Glutamatergic neuron (in vitro differentiated cells): Measurements from ENCODE around the gene LY6G6D. TPM values are rescaled to one million over a fixed set of nuclear protein-coding genes. Genes with fewer than 3 reads are reported as not detected.

ENCODE experiments used
- DNase-seq: peaks from one replicate; pipeline ENCODE4 v3.0.0; 2022
- H3K27ac Mint-ChIP-seq: one replicate; pipeline ENCODE4 v1.8.0; 2020; ENCODE audit warnings: mild to moderate bottlenecking, mixed read lengths, inconsistent platforms; ENCODE audit not compliant: unreplicated experiment
- H3K27me3 Mint-ChIP-seq: one replicate; pipeline ENCODE4 v1.8.0; 2020; ENCODE audit warnings: mild to moderate bottlenecking, moderate library complexity, mixed read lengths, inconsistent platforms; ENCODE audit not compliant: unreplicated experiment
- H3K36me3 Mint-ChIP-seq: one replicate; pipeline ENCODE4 v1.8.0; 2020; ENCODE audit warnings: mild to moderate bottlenecking, mixed read lengths, inconsistent platforms; ENCODE audit not compliant: unreplicated experiment
- H3K4me1 Mint-ChIP-seq: one replicate; pipeline ENCODE4 v1.8.0; 2020; ENCODE audit warnings: mild to moderate bottlenecking, low read depth, mixed read lengths, inconsistent platforms; ENCODE audit not compliant: unreplicated experiment
- H3K4me3 Mint-ChIP-seq: one replicate; pipeline ENCODE4 v1.8.0; 2020; ENCODE audit warnings: mild to moderate bottlenecking, mixed read lengths, inconsistent platforms; ENCODE audit not compliant: unreplicated experiment
- H3K9me3 Mint-ChIP-seq: one replicate; pipeline ENCODE4 v1.8.0; 2020; ENCODE audit warnings: mild to moderate bottlenecking, moderate library complexity, mixed read lengths, inconsistent platforms; ENCODE audit not compliant: unreplicated experiment
- CTCF ChIP-seq: fragments of 200-600 bp; sonication (generic); IDR thresholded peaks from one replicate; pipeline ENCODE4 v1.5.0; 2021; ENCODE audit not compliant: partially characterized antibody, unreplicated experiment
- total RNA-seq: library from RNA; stranded (reverse); fragmentation: NEBNext Ultra II Directional; extraction: Animal tissue kit (Norgen Biotek cat#: 25700); gene quantifications from one replicate; pipeline ENCODE4 v1.2.1, GENCODE V29; 2021; ENCODE audit not compliant: unreplicated experiment

The LY6G6D gene
- total RNA-seq, 1 donor from 2014 or later, result not detected

- peaks cover 15% of the 10 kb centered on the region for H3K4me1 Mint-ChIP-seq
These were observed 21.0 kb downstream of the LY6G6D start, which contains the start of gene CLIC1 for GRCh38 chr6:31736021-31736767. TSS of gene CLIC1 (minus strand) at chr6:31736530. CDS start at chr6:31736300, 230 bp downstream.

GRCh38 chr6:31736768-31737314, 21.7 kb downstream of the LY6G6D start:
- peaks cover 15% of the 10 kb centered on the region for H3K4me1 Mint-ChIP-seq
- no peak for DNase-seq

More at GRCh38 chr6:31736021-31736767, 21.0 kb downstream of the LY6G6D start, which contains the start of gene CLIC1:
- Mint-ChIP-seq H3K27me3 (peaks cover 15% of the 10 kb centered on the region), H3K9me3 (peaks cover 21% of the 10 kb centered on the region), H3K36me3 (no peaks in the 10 kb centered on the region), H3K27ac (peak within 1 kb of the TSS; percentile 95), H3K4me3 (peak within 1 kb of the TSS; percentile 98)
- no peak for TF ChIP-seq CTCF
- peak; percentile 84 for DNase-seq

GRCh38 chr6:31737315-31737990, 22.3 kb downstream of the LY6G6D start:
- Mint-ChIP-seq H3K4me3 (peak overlapping the region; percentile 98), H3K4me1 (peaks cover 15% of the 10 kb centered on the region), H3K9me3 (peaks cover 23% of the 10 kb centered on the region), H3K27ac (peak overlapping the region; percentile 12), H3K36me3 (no peaks in the 10 kb centered on the region), H3K27me3 (peaks cover 15% of the 10 kb centered on the region)
- no peak for TF ChIP-seq CTCF
- no peak for DNase-seq

More at GRCh38 chr6:31736768-31737314, 21.7 kb downstream of the LY6G6D start:
- no peaks in the 10 kb centered on the region for H3K36me3 Mint-ChIP-seq
- peaks cover 23% of the 10 kb centered on the region for H3K9me3 Mint-ChIP-seq
- peaks cover 15% of the 10 kb centered on the region for H3K27me3 Mint-ChIP-seq
- peak overlapping the region; percentile 98 for H3K4me3 Mint-ChIP-seq
- H3K27ac Mint-ChIP-seq, result peak overlapping the region; percentile 95
- TF ChIP-seq CTCF, result no peak

GRCh38 chr6:31737991-31738979, 23.1 kb downstream of the LY6G6D start:
- Mint-ChIP-seq H3K27me3 (peaks cover 13% of the 10 kb centered on the region), H3K36me3 (no peaks in the 10 kb centered on the region), H3K4me3 (peak overlapping the region; percentile 98), H3K9me3 (peaks cover 22% of the 10 kb centered on the region), H3K27ac (peak overlapping the region; percentile 72), H3K4me1 (peaks cover 13% of the 10 kb centered on the region)
- no peak for TF ChIP-seq CTCF
- no peak for DNase-seq
